Choroid plexus epithelial cell (primary cell): ENCODE measurements around the gene FCAMR.

ENCODE experiments used
- DNase-seq: peaks from one replicate; pipeline ENCODE4 v3.0.0-alpha.2; 2010; ENCODE audit warnings: low read depth
- H3K4me3 ChIP-seq: 2 replicates; pipeline ENCODE4 v1.5.1; 2011; ENCODE audit warnings: low read depth, mild to moderate bottlenecking, control low read depth, low read length, moderate library complexity
- TF ChIP-seq, protein P1 (sequence below): conservative IDR thresholded peaks from 2 replicates; pipeline ENCODE4 v1.5.1; 2011; ENCODE audit warnings: low read depth, mild to moderate bottlenecking, control low read depth, inconsistent platforms, low read length, moderate library complexity

The FCAMR gene

DNA sequence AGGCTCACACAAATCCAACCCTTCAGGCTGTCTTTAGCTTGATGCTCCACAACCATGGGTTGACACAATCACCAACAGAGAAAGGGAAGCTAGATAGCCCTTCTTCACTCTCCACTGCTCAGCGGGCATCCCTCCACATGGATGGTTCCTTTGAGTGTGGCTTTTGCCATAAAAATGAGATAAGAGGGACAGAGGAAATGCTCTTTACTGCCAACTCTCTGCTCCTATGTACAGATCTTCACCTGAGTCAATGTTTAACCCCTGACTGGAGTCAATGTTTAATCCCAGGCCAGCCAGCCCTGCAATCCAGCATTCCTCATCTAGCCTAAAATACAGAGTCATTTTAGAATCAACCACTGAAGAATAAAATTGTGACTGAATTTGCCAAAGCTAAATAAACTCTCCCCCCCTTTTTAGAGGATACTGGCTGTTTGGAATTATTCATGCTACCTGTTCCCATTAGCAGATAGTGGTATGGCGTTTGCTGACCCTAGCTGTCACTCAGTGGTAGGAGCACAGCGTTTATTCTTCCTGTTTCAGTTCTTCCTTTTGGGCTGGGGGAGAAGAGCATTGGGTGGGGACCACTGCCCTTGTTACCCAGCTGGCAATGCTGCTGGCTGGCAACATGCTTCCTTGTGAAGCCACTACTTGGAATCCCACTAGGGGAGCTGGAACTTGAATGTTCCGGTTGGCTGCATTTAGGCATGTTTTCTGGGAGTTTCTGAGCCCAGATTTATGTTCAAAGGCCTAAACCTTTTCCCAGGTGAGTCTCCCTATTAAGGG lies 18.8 kb downstream of the FCAMR start:
- no peak for DNase-seq

DNA sequence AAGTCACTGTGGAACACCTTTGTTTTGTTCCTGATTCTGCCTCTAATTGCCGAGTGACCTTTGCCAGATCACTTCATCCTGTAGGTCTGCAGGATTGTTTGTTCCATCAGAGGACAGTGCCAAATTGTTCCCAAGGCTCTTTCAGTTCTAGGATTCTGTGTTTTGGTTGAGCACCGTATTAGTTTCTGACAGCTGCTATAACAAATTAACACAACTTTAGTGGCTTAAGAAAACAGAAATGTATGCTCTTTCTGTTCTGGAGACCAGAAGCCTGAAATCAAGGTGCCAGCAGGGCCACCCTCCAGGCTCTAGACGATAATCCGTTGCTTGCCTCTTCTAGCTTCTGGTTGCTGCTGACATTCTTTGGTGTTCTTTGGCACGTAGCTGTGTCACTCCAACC lies 20.6 kb downstream of the FCAMR start:
- TF ChIP-seq, protein P1, sequence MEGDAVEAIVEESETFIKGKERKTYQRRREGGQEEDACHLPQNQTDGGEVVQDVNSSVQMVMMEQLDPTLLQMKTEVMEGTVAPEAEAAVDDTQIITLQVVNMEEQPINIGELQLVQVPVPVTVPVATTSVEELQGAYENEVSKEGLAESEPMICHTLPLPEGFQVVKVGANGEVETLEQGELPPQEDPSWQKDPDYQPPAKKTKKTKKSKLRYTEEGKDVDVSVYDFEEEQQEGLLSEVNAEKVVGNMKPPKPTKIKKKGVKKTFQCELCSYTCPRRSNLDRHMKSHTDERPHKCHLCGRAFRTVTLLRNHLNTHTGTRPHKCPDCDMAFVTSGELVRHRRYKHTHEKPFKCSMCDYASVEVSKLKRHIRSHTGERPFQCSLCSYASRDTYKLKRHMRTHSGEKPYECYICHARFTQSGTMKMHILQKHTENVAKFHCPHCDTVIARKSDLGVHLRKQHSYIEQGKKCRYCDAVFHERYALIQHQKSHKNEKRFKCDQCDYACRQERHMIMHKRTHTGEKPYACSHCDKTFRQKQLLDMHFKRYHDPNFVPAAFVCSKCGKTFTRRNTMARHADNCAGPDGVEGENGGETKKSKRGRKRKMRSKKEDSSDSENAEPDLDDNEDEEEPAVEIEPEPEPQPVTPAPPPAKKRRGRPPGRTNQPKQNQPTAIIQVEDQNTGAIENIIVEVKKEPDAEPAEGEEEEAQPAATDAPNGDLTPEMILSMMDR: no peak

More for the DNA sequence above, 18.8 kb downstream of the FCAMR start:
- TF ChIP-seq, protein P1: no peak
- no peak overlapping the region for H3K4me3 ChIP-seq

DNA sequence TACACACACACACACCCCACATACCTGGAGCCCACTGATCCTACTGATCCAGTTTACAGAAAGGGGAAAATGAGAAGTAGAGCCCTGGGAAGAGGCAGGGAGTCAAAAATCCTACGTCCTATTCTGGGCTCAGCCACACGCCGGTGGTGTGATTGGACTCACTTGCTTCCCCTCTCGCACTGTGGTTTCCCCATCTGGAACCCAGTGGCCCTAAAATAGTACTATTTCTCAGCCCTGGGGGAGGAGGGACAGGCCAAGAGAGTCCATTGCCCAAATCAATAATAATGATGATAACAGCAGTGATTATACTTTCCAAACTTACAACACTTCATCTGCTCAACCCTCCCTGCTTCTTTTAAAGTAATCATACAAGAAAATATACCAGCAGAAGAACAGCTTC lies 21.1 kb downstream of the FCAMR start:
- no peak for DNase-seq
- TF ChIP-seq, protein P1: no peak
- no peak overlapping the region for H3K4me3 ChIP-seq

More for the DNA sequence above, 20.6 kb downstream of the FCAMR start:
- no peak overlapping the region for H3K4me3 ChIP-seq
- no peak for DNase-seq

DNA sequence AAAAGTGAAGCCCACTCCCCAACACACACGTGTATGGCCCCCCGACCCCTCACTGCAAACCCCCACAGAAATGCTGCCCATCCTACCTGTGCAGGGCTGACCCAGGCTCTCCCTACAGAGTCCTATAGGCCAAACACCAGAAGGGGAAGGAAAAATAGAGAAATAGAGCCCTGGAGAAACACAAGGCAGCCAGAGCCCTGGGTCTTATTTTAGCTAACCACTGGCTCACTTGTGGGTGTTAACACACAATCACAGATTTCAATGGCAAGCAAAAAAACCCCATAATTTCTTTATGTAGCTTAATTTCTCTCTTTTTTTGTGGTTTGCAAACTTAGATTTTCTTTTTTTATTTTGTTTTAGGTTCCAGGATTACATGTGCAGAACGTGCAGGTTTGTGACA lies 23.0 kb downstream of the FCAMR start:
- no peak for DNase-seq
- no peak overlapping the region for H3K4me3 ChIP-seq
- TF ChIP-seq, protein P1: no peak

DNA sequence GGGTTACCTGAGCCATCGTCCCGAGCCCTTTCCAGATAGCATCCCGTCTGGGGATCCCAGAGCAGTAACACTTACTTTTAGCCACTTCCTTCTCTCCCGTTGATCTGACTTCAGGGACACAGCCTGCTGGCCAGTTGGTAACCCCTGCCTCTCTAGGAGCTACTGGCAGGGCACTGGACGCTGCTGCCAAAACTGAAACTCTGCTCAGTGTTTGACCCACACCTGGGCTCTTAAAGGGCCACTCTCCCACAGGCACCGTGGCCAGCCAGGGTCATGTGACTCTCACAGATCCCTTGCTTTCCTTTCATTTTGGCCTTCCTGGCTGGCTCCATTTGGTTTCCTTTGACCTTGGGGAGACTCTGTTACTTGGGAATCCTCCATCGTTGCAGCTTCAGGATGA lies 24.0 kb downstream of the FCAMR start, which contains the start of gene PIGR:
Gene PIGR (minus strand): TSS at position 206 of the 400 bp plus-strand sequence. CDS start 5,935 bp downstream, outside the sequence.
- no peak within 1 kb of the TSS for H3K4me3 ChIP-seq
- DNase-seq: no peak
- TF ChIP-seq, protein P1: no peak

DNA sequence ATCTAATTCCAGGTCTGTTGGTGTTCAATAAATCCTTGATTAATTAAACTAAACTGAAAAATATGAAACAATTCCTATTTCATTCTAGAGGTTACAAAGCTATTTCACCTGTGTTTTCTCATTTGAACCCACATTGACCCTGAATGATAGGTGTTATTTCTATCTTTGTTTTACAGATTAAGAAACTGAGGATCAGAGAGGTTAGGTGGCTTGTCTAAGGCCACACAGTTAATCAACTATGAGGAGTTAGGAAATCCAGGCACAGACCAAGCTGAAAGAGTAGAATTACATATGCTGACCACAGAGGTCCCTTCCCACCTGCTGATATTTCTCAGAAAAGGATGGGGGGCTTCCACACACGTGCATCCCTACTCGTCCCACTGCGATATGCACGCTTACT lies 24.5 kb downstream of the FCAMR start:
- no peak for DNase-seq
- H3K4me3 ChIP-seq: no peak overlapping the region
- TF ChIP-seq, protein P1: no peak

DNA sequence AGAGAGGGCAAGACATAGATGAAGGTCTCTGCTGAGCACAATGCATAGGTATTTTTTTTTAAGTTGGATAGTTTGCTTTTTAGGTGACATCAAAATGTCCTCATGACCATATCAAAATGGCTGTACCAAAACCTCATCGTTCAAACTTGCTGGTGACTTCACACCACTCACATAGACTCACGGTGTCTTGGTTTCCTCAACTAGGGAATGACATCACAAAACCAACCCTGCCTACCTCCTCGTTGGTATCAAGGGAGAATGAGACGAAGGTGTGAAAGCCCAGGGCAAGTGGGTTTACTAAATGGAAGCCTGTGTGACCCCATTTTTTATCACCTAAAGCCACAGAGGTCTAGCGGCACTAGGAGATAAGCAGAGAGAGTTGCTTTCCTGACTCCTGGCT lies 25.6 kb downstream of the FCAMR start:
- DNase-seq: no peak
- TF ChIP-seq, protein P1: no peak

More for the DNA sequence above, 25.6 kb downstream of the FCAMR start:
- no peak overlapping the region for H3K4me3 ChIP-seq
